Common myeloid progenitor, CD34-positive (primary cell): Measurements from ENCODE around the gene GLT6D1.

ENCODE experiments used
- CTCF ChIA-PET: fragments of 350-600 bp; sonication (Branson Sonifier 250); formaldehyde crosslinking; loops from one replicate; lab custom pipeline; 2021; ENCODE audit warnings: antibody characterized with exemption; lab: Charles Lee
- POLR2A ChIA-PET: fragments of 350-600 bp; sonication (Branson Sonifier 250); formaldehyde crosslinking; loops from one replicate; lab custom pipeline; 2021; ENCODE audit warnings: antibody characterized with exemption; lab: Charles Lee
- DNase-seq, 3 donors: peaks; one replicate each; pipeline versions ENCODE4 v3.0.0 to v3.0.0-alpha.2; 2013
- H3K27ac ChIP-seq, 2 experiments: 1 replicate in 1 of 2; 2 replicates in 1 of 2; pipeline ENCODE4 v1.7.0; 2013; ENCODE audit warnings: inconsistent platforms in 2 of 2, low read length in 2 of 2, mild to moderate bottlenecking in 2 of 2, low read depth in 1 of 2, moderate library complexity in 1 of 2; ENCODE audit not compliant: severe bottlenecking in 2 of 2, insufficient read depth in 1 of 2, poor library complexity in 1 of 2
- H3K27me3 ChIP-seq, 5 experiments: replicated peaks in 2 of 5; 1 replicate in 3 of 5; 2 replicates in 2 of 5; pipeline versions ENCODE4 v1.6.1 to v1.7.0; 2013; ENCODE audit warnings: low read length in 4 of 5, mild to moderate bottlenecking in 2 of 5, moderate library complexity in 2 of 5, inconsistent platforms in 1 of 5; ENCODE audit not compliant: insufficient read depth in 5 of 5, control insufficient read depth in 4 of 5
- H3K36me3 ChIP-seq, 4 experiments: 1 replicate in 2 of 4; 2 replicates in 2 of 4; pipeline versions ENCODE4 v1.6.1 to v1.7.0; 2013; ENCODE audit warnings: low read length in 3 of 4, control low read depth in 1 of 4, mild to moderate bottlenecking in 1 of 4; ENCODE audit not compliant: control insufficient read depth in 4 of 4, insufficient read depth in 4 of 4
- H3K4me1 ChIP-seq, 4 experiments: 1 replicate in 3 of 4; 2 replicates in 1 of 4; pipeline versions ENCODE4 v1.6.1 to v1.7.1; 2013; ENCODE audit warnings: low read length in 3 of 4, mild to moderate bottlenecking in 3 of 4, control low read depth in 1 of 4, inconsistent platforms in 1 of 4, moderate library complexity in 1 of 4; ENCODE audit not compliant: control insufficient read depth in 4 of 4, insufficient read depth in 4 of 4; ENCODE audit errors: control extremely low read depth in 1 of 4
- H3K4me3 ChIP-seq, 7 experiments: 1 replicate in 4 of 7; 2 replicates in 3 of 7; pipeline versions ENCODE4 v1.5.1 to v1.7.0; 2013; ENCODE audit warnings: mild to moderate bottlenecking in 7 of 7, low read length in 6 of 7, moderate library complexity in 6 of 7, inconsistent platforms in 2 of 7, low read depth in 2 of 7, control low read depth in 1 of 7; ENCODE audit not compliant: insufficient read depth in 4 of 7, control insufficient read depth in 1 of 7; ENCODE audit errors: extremely low read depth in 1 of 7
- H3K9me3 ChIP-seq, 5 experiments: 1 replicate in 4 of 5; 2 replicates in 1 of 5; pipeline versions ENCODE4 v1.6.1 to v1.7.1; 2013; ENCODE audit warnings: low read length in 4 of 5, mild to moderate bottlenecking in 2 of 5, inconsistent platforms in 1 of 5, low read depth in 1 of 5, moderate library complexity in 1 of 5; ENCODE audit not compliant: control insufficient read depth in 4 of 5, insufficient read depth in 2 of 5; ENCODE audit errors: control extremely low read depth in 1 of 5
- WGBS: methylation state at CpG from one replicate; pipeline ENCODE4 v1.1.5; 2013; ENCODE audit not compliant: insufficient coverage; 5-methylcytosine and 5-hydroxymethylcytosine counted together

The GLT6D1 gene

GRCh38 chr9:135622415-135623020 is 16.8 kb downstream of the GLT6D1 start:
- no peak overlapping the region for H3K27ac ChIP-seq
- ChIA-PET POLR2A (no interaction called here), CTCF (no interaction called here)
- H3K27me3 ChIP-seq: peaks cover 0 to 14% (median 2%) of the 10 kb centered on the region in 5 experiments
- no peak for DNase-seq
- H3K36me3 ChIP-seq: no peaks in the 10 kb centered on the region
- peaks cover 0 to 8% (median 0%) of the 10 kb centered on the region in 5 experiments for H3K9me3 ChIP-seq
- no peak overlapping the region for H3K4me3 ChIP-seq
- H3K4me1 ChIP-seq: no peaks in the 10 kb centered on the region
- WGBS: 81% methylated on average over 11 of the region's 11 CpGs

- no peak for DNase-seq
- no peak overlapping the region for H3K27ac ChIP-seq
- ChIA-PET CTCF (no interaction called here), POLR2A (no interaction called here)
- peaks cover 0 to 14% (median 0%) of the 10 kb centered on the region in 5 experiments for H3K27me3 ChIP-seq
- WGBS: 87% methylated on average over 5 of the region's 7 CpGs
- no peaks in the 10 kb centered on the region for H3K36me3 ChIP-seq
- no peak overlapping the region for H3K4me3 ChIP-seq
- H3K9me3 ChIP-seq: no peaks in the 10 kb centered on the region
- no peaks in the 10 kb centered on the region for H3K4me1 ChIP-seq
These were observed 18.8 kb downstream of the GLT6D1 start for GRCh38 chr9:135620558-135620957.

- H3K4me3 ChIP-seq: no peak overlapping the region
- POLR2A ChIA-PET: no interaction called here
- 93% methylated on average over 7 of the region's 10 CpGs for WGBS
- no peaks in the 10 kb centered on the region for H3K9me3 ChIP-seq
- H3K27me3 ChIP-seq: peaks cover 0 to 14% (median 0%) of the 10 kb centered on the region in 5 experiments
- CTCF ChIA-PET: no interaction called here
- H3K36me3 ChIP-seq: no peaks in the 10 kb centered on the region
- no peak overlapping the region for H3K27ac ChIP-seq
- no peaks in the 10 kb centered on the region for H3K4me1 ChIP-seq
- DNase-seq: no peak
These were observed 19.8 kb downstream of the GLT6D1 start for GRCh38 chr9:135619599-135619886.

GRCh38 chr9:135618866-135619598 is 20.3 kb downstream of the GLT6D1 start:
- 91% methylated on average over 7 of the region's 8 CpGs for WGBS

DNA sequence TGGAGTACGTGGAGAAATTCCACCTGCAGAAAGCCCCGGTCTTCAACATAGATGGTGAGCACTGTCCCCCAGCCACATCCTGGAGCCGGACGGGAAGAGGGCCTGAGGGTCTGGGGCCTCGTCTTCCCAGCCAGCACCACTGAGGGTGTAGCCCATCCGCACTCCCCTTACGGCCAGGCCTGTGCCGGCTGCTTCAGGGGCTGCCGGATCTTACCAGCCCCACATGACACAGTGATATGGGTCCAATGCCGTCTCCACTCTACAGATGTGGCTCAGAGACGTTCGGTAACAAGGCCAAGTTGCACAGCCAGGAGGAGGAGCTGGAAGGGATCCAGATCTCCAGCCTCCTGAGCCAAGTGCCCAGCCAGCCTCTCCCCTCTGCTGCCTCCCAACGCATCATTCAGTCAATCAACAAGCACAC is 21.3 kb downstream of the GLT6D1 start:
- DNase-seq: no peak
- H3K4me3 ChIP-seq: no peak overlapping the region
- ChIA-PET CTCF (no interaction called here), POLR2A (no interaction called here)
- H3K36me3 ChIP-seq: no peaks in the 10 kb centered on the region
- no peaks in the 10 kb centered on the region for H3K4me1 ChIP-seq
- H3K27ac ChIP-seq: no peak overlapping the region
- WGBS: 88% methylated on average over 12 of the region's 13 CpGs
- H3K9me3 ChIP-seq: no peaks in the 10 kb centered on the region
- H3K27me3 ChIP-seq: peaks cover 0 to 14% (median 0%) of the 10 kb centered on the region in 5 experiments

More at GRCh38 chr9:135618866-135619598, 20.3 kb downstream of the GLT6D1 start:
- H3K9me3 ChIP-seq: no peaks in the 10 kb centered on the region
- ChIA-PET CTCF (no interaction called here), POLR2A (no interaction called here)
- peaks cover 0 to 14% (median 0%) of the 10 kb centered on the region in 5 experiments for H3K27me3 ChIP-seq
- H3K27ac ChIP-seq: no peak overlapping the region
- no peak for DNase-seq
- H3K4me1 ChIP-seq: no peaks in the 10 kb centered on the region
- H3K4me3 ChIP-seq: no peak overlapping the region
- H3K36me3 ChIP-seq: no peaks in the 10 kb centered on the region

DNA sequence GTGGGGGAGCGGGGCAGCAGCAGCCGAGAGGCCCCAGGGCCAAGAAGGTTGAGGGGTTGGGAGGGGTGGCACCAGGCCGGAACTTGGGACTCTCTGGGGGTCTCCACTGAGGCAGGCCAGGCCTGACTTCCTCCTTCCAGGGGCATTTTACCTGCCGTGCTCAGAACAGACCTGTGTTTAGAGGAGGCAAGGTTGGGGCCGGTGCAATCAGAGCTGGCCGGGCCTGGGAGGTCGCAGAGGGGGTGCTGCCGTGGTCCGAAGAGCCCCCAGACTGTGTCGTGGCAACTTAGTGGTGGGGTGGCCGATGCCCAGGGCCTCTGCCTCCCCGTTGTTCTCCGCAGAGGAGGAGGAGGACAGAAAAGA is 21.8 kb downstream of the GLT6D1 start:
- no peak overlapping the region for H3K27ac ChIP-seq
- no peaks in the 10 kb centered on the region for H3K4me1 ChIP-seq
- POLR2A ChIA-PET: no interaction called here
- DNase-seq: no peak
- H3K36me3 ChIP-seq: no peaks in the 10 kb centered on the region
- WGBS: 93% methylated on average over 11 of the region's 13 CpGs
- H3K9me3 ChIP-seq: no peaks in the 10 kb centered on the region
- CTCF ChIA-PET: no interaction called here
- peaks cover 0 to 10% (median 0%) of the 10 kb centered on the region in 5 experiments for H3K27me3 ChIP-seq
- no peak overlapping the region for H3K4me3 ChIP-seq
